ENCODE results near the gene BCL7A.
"Not testable (repeated sequence)": the region's sequence is repeated elsewhere in the genome, so short reads cannot be mapped to it uniquely, and the experiment has no call there.

The BCL7A gene

GRCh38 chr12:122024132-122024785 is 2.6 kb downstream of the BCL7A start:
- no peak for DNase-seq (ENCODE audit: low read depth, low spot score)

GRCh38 chr12:122026706-122027333 is 5.1 kb downstream of the BCL7A start:
- DNase-seq (ENCODE audit: low read depth, low spot score): no peak

- no peak for DNase-seq (ENCODE audit: low read depth, low spot score)
These were observed 6.7 kb downstream of the BCL7A start for GRCh38 chr12:122028165-122028904.

GRCh38 chr12:122028905-122029560 is 7.3 kb downstream of the BCL7A start:
- no peak for DNase-seq (ENCODE audit: low read depth, low spot score)

- DNase-seq (ENCODE audit: low read depth, low spot score): no peak
These were observed 8.1 kb downstream of the BCL7A start for GRCh38 chr12:122029620-122030423.

- DNase-seq (ENCODE audit: low read depth, low spot score): no peak
These were observed 8.8 kb downstream of the BCL7A start for GRCh38 chr12:122030424-122031035.

GRCh38 chr12:122031342-122032216 is 9.9 kb downstream of the BCL7A start:
- no peak for DNase-seq (ENCODE audit: low read depth, low spot score)

GRCh38 chr12:122032580-122032979 is 10.9 kb downstream of the BCL7A start:
- DNase-seq (ENCODE audit: low read depth, low spot score): no peak

- DNase-seq (ENCODE audit: low read depth, low spot score): no peak
These were observed 13.6 kb downstream of the BCL7A start for GRCh38 chr12:122035292-122035691.

GRCh38 chr12:122036153-122036552 is 14.5 kb downstream of the BCL7A start:
- no peak for DNase-seq (ENCODE audit: low read depth, low spot score)

GRCh38 chr12:122040579-122041386 is 19.1 kb downstream of the BCL7A start:
- no peak for DNase-seq (ENCODE audit: low read depth, low spot score)

GRCh38 chr12:122041458-122041857 is 19.8 kb downstream of the BCL7A start:
- DNase-seq (ENCODE audit: low read depth, low spot score): not testable (repeated sequence)

GRCh38 chr12:122042910-122043309 is 21.2 kb downstream of the BCL7A start:
- DNase-seq (ENCODE audit: low read depth, low spot score): no peak

GRCh38 chr12:122043476-122043875 is 21.8 kb downstream of the BCL7A start:
- no peak for DNase-seq (ENCODE audit: low read depth, low spot score)

GRCh38 chr12:122045262-122045661 is 23.6 kb downstream of the BCL7A start:
- DNase-seq (ENCODE audit: low read depth, low spot score): no peak

- no peak for DNase-seq (ENCODE audit: low read depth, low spot score)
These were observed 24.5 kb downstream of the BCL7A start for GRCh38 chr12:122046145-122046544.

- no peak for DNase-seq (ENCODE audit: low read depth, low spot score)
These were observed 26.5 kb downstream of the BCL7A start for GRCh38 chr12:122048151-122048550.

GRCh38 chr12:122049827-122050226 is 28.1 kb downstream of the BCL7A start:
- no peak for DNase-seq (ENCODE audit: low read depth, low spot score)

- DNase-seq (ENCODE audit: low read depth, low spot score): no peak
These were observed 29.0 kb downstream of the BCL7A start for GRCh38 chr12:122050706-122051105.

Measured in smooth muscle cell of the brain vasculature (primary cell).